Right lobe of liver (tissue), 6 donors: Measurements from ENCODE around the gene VSTM4. TPM values are rescaled to one million over a fixed set of nuclear protein-coding genes. Genes with fewer than 3 reads are reported as not detected.

Experiments
- ATAC-seq, 4 donors: fragments of 200-7000 bp; cut with Tn5 transposase; one replicate each; pipeline ENCODE4 v1.9.1; 2020; ENCODE audit warnings: mild to moderate bottlenecking in 4 of 4, moderate library complexity in 4 of 4
- DNase-seq, 3 donors: peaks; one replicate each; pipeline ENCODE4 v3.0.0-alpha.2; 2020
- H3K27ac ChIP-seq, 3 donors: fragments of 200-600 bp; one replicate each; pipeline ENCODE4 v1.8.0; 2022
- H3K27me3 ChIP-seq, 2 donors: fragments of 200-600 bp; one replicate each; pipeline ENCODE4 v1.8.0; 2022
- H3K36me3 ChIP-seq, 4 donors: fragments of 200-600 bp; sonication (generic) in 1 of 4; one replicate each; pipeline versions ENCODE4 v1.5.1 to v1.8.0; 2017 to 2022; ENCODE audit warnings: control low read depth in 1 of 4
- H3K4me1 ChIP-seq, 4 donors: fragments of 200-600 bp; sonication (generic) in 1 of 4; one replicate each; pipeline versions ENCODE4 v1.5.1 to v1.8.0; 2017 to 2022; ENCODE audit warnings: control low read depth in 1 of 4
- H3K4me3 ChIP-seq, 3 donors: fragments of 200-600 bp; one replicate each; pipeline ENCODE4 v1.8.0; 2022
- H3K9me3 ChIP-seq, 4 donors: fragments of 200-600 bp; sonication (generic) in 1 of 4; one replicate each; pipeline versions ENCODE4 v1.5.1 to v1.8.0; 2017 to 2022; ENCODE audit warnings: control low read depth in 1 of 4
- CTCF ChIP-seq, 4 donors: fragments of 200-600 bp in 3 of 4; fragments of 450-650 bp in 1 of 4; IDR thresholded peaks; one replicate each; pipeline versions ENCODE4 v1.5.1 to v1.8.0; 2016 to 2022; ENCODE audit warnings: antibody characterized with exemption in 4 of 4, mild to moderate bottlenecking in 2 of 4
- POLR2A ChIP-seq: fragments of 450-650 bp; IDR thresholded peaks from one replicate; pipeline ENCODE4 v1.6.1; 2017; ENCODE audit warnings: antibody characterized with exemption, mild to moderate bottlenecking
- WGBS: methylation state at CpG from one replicate; pipeline ENCODE4 v1.1.6; 2018; ENCODE audit warnings: low coverage, low lambda C conversion rate; ENCODE audit not compliant: insufficient coverage; ENCODE audit errors: missing lambda C conversion rate; 5-methylcytosine and 5-hydroxymethylcytosine counted together
- intact Hi-C, 2 donors: fragments of 100-400 bp; cut with DNase I; formaldehyde crosslinking; loops; one replicate each; pipeline versions ENCODE4 v1.11.2 to v1.14.1; 2022
- total RNA-seq, 6 experiments: library from RNA; depleted of rRNA in 2 of 6; stranded (reverse); fragments of >200 nt in 2 of 6; fragmentation: NEBNext Ultra II Directional in 3 of 6; extraction: Animal tissue kit (Norgen Biotek cat#: 25700) in 3 of 6; gene quantifications; one replicate each; pipeline versions ENCODE4 v1.1.0 to v1.2.4, GENCODE V29; 2016 to 2023
- donor health status: DM: no; HTN: yes; CAD: no.
- donor health status: DM: no; HTN: no; CAD: no.
- donor health status: DM: no; HTN: no; CAD: no.
- donor health status: DM: no; HTN: yes; CAD: no.
- donor health status: DM: no; HTN: yes; CAD: no.

The VSTM4 gene
- total RNA-seq, 6 experiments from 2014 or later, result 2.1 to 6.6 (median 3.1) TPM

GRCh38 chr10:49068209-49068608, 47.1 kb downstream of the VSTM4 start:
- H3K27me3 ChIP-seq, result no peaks in the 10 kb centered on the region
- ATAC-seq, result no peak
- H3K4me1 ChIP-seq, result peaks cover 0 to 12% (median 0%) of the 10 kb centered on the region in 4 donors
- intact Hi-C loops, result no loop called here
- no peaks in the 10 kb centered on the region for H3K9me3 ChIP-seq
- TF ChIP-seq POLR2A, result no peak
- no peak for TF ChIP-seq CTCF (IDR thresholded peaks at IDR 0.05)
- WGBS, result 100% methylated on average over 3 of the region's 8 CpGs
- no peaks in the 10 kb centered on the region for H3K36me3 ChIP-seq
- DNase-seq, result no peak
- H3K27ac ChIP-seq, result no peak overlapping the region
- no peak overlapping the region for H3K4me3 ChIP-seq

DNA sequence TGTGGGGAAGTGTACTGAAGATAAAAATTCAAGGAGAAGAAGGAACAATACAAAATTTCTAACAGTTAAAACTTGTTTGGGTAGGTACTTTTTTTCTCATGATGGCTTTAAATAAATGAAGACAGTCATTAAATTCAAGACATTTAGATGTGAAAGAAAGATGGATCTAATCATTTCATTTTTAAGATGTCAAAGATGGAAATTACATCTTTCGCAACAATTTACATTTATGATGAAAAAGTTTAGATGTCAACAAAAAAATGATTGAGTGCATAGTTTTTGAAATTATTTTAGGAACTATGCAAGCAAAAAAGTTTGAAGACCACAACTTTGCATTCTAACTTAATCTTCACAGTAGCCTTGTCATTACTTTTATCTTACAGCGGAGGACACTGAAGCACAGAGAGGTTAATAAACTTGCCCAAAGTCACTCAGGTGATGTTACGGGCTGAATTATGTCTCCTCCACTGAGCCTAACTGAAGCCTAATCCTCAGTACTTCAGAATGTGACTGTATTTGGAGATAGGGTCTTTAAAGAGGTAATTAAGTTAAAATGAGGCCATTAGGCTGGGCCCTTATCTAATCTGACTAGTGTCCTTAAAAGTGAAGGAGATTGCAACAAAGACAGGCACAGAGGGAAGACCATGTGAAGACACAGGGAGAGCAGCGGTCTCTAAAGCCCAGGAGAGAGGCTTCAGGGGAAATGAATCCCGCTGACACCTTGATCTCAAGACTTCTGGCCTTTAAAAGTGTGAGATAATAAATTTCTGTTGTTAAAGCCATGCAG, 48.2 kb downstream of the VSTM4 start:
- intact Hi-C loops, result no loop called here
- Histone ChIP-seq H3K27ac (no peak overlapping the region), H3K4me1 (peaks cover 0 to 12% (median 0%) of the 10 kb centered on the region in 4 donors), H3K4me3 (no peak overlapping the region), H3K27me3 (no peaks in the 10 kb centered on the region), H3K9me3 (no peaks in the 10 kb centered on the region), H3K36me3 (no peaks in the 10 kb centered on the region)
- 93% methylated on average over 5 of the region's 5 CpGs for WGBS
- no peak for ATAC-seq
- TF ChIP-seq POLR2A, result no peak
- TF ChIP-seq CTCF (IDR thresholded peaks at IDR 0.05), result no peak
- DNase-seq, result no peak

- no peak for DNase-seq
- Histone ChIP-seq H3K4me3 (no peak overlapping the region), H3K4me1 (no peaks in the 10 kb centered on the region), H3K36me3 (no peaks in the 10 kb centered on the region), H3K27me3 (no peaks in the 10 kb centered on the region), H3K9me3 (no peaks in the 10 kb centered on the region), H3K27ac (no peak overlapping the region)
- ATAC-seq, result no peak
- TF ChIP-seq CTCF (IDR thresholded peaks at IDR 0.05) (no peak), POLR2A (no peak)
- intact Hi-C loops, result no loop called here
Measured at GRCh38 chr10:49062229-49062628, 53.1 kb downstream of the VSTM4 start.

DNA sequence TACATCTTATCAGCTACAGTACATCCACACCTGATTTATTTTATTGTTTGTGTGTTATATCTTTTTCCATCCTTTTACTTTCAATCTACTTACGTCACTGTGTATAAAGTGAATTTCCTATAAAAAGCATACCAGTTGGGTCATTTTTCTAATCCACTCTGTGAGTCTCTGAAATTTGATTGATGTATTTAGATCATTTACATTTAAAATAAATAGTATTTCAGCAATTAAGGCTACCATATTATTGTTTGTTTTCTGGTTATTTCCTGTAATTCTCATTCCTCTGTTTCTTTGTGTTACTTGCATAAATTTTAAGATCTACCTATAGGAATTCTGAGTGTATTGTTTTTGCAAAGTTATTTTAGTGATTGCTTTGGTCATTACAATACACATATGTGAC, 53.7 kb downstream of the VSTM4 start:
- H3K4me3 ChIP-seq, result no peak overlapping the region
- WGBS, result 78% methylated on average over 1 of the region's 1 CpG
- no peaks in the 10 kb centered on the region for H3K27me3 ChIP-seq
- no peaks in the 10 kb centered on the region for H3K4me1 ChIP-seq
- no peak for TF ChIP-seq CTCF (IDR thresholded peaks at IDR 0.05)
- no peak for TF ChIP-seq POLR2A
- H3K36me3 ChIP-seq, result no peaks in the 10 kb centered on the region
- intact Hi-C loops, result no loop called here
- no peak for DNase-seq
- H3K9me3 ChIP-seq, result no peaks in the 10 kb centered on the region
- no peak overlapping the region for H3K27ac ChIP-seq
- ATAC-seq, result no peak
